Measurements from ENCODE around the gene VDAC2. TPM values are rescaled to one million over a fixed set of nuclear protein-coding genes. Genes with fewer than 3 reads are reported as not detected.

The VDAC2 gene
- polyA plus RNA-seq, 1 donor from 2014 or later: 291 TPM

- no peaks in the 10 kb centered on the region for H3F3A ChIP-seq (ENCODE audit: insufficient read depth, low read length, poor library complexity, severe bottlenecking)
- no peak overlapping the region for H3K4me2 ChIP-seq (ENCODE audit: low read length)
- TF ChIP-seq EP300 (conservative IDR thresholded peaks at IDR 0.05; ENCODE audit: poor library complexity, severe bottlenecking): no peak
- no peak for TF ChIP-seq POLR2AphosphoS5 (IDR thresholded peaks at IDR 0.05)
- TF ChIP-seq REST (IDR thresholded peaks at IDR 0.05; ENCODE audit: borderline replicate concordance): no peak
- TF ChIP-seq SMC3 (conservative IDR thresholded peaks at IDR 0.05; ENCODE audit: poor library complexity): no peak
- no peak for TF ChIP-seq EZH2 (IDR thresholded peaks at IDR 0.05; ENCODE audit: borderline replicate concordance, insufficient read depth, low read length, poor library complexity, severe bottlenecking)
- TF ChIP-seq MXI1 (conservative IDR thresholded peaks at IDR 0.05; ENCODE audit: poor library complexity, severe bottlenecking): no peak
- TF ChIP-seq CTCF (IDR thresholded peaks at IDR 0.05; ENCODE audit: poor library complexity, severe bottlenecking): no peak
- no peak for TF ChIP-seq RAD21 (conservative IDR thresholded peaks at IDR 0.05)
- TF ChIP-seq TAF1 (IDR thresholded peaks at IDR 0.05; ENCODE audit: low read depth): no peak
- no peaks in the 10 kb centered on the region for H3K79me2 ChIP-seq (replicated peaks; ENCODE audit: insufficient read depth, low read length)
- H3K9me3 ChIP-seq (ENCODE audit: low read length): no peaks in the 10 kb centered on the region
- no peak overlapping the region for H2AFZ ChIP-seq (ENCODE audit: low read depth, low read length)
- no peaks in the 10 kb centered on the region for H3K27me3 ChIP-seq (ENCODE audit: insufficient read depth, low read depth, low read length)
- H3K9ac ChIP-seq (ENCODE audit: low read length): no peak overlapping the region
- H3K36me3 ChIP-seq (ENCODE audit: insufficient read depth, low read length): no peaks in the 10 kb centered on the region
- H4K20me1 ChIP-seq (ENCODE audit: insufficient read depth): no peaks in the 10 kb centered on the region
- H3K9me2 ChIP-seq (ENCODE audit: insufficient read depth, low read length): no peaks in the 10 kb centered on the region
- no peak overlapping the region for H3K4me3 ChIP-seq (ENCODE audit: low read length)
- no peak overlapping the region for H3K27ac ChIP-seq (ENCODE audit: low read length)
These were observed 44.1 kb downstream of the VDAC2 start for GRCh38 chr10:75254739-75255138.

GRCh38 chr10:75260990-75261389 lies 50.4 kb downstream of the VDAC2 start:
- Histone ChIP-seq H4K20me1 (ENCODE audit: insufficient read depth) (no peaks in the 10 kb centered on the region), H2AFZ (ENCODE audit: low read depth, low read length) (no peak overlapping the region), H3K4me2 (ENCODE audit: low read length) (no peak overlapping the region), H3K9me2 (ENCODE audit: insufficient read depth, low read length) (no peaks in the 10 kb centered on the region), H3K4me3 (ENCODE audit: low read length) (no peak overlapping the region), H3K9ac (ENCODE audit: low read length) (no peak overlapping the region), H3K9me3 (ENCODE audit: low read length) (no peaks in the 10 kb centered on the region), H3K27ac (ENCODE audit: low read length) (no peak overlapping the region), H3K27me3 (ENCODE audit: insufficient read depth, low read depth, low read length) (no peaks in the 10 kb centered on the region), H3F3A (ENCODE audit: insufficient read depth, low read length, poor library complexity, severe bottlenecking) (no peaks in the 10 kb centered on the region), H3K79me2 (replicated peaks; ENCODE audit: insufficient read depth, low read length) (no peaks in the 10 kb centered on the region), H3K36me3 (ENCODE audit: insufficient read depth, low read length) (no peaks in the 10 kb centered on the region)
- TF ChIP-seq RAD21 (conservative IDR thresholded peaks at IDR 0.05) (no peak), SMC3 (conservative IDR thresholded peaks at IDR 0.05; ENCODE audit: poor library complexity) (no peak), POLR2AphosphoS5 (IDR thresholded peaks at IDR 0.05) (no peak), MXI1 (conservative IDR thresholded peaks at IDR 0.05; ENCODE audit: poor library complexity, severe bottlenecking) (no peak), REST (IDR thresholded peaks at IDR 0.05; ENCODE audit: borderline replicate concordance) (no peak), CTCF (IDR thresholded peaks at IDR 0.05; ENCODE audit: poor library complexity, severe bottlenecking) (no peak), TAF1 (IDR thresholded peaks at IDR 0.05; ENCODE audit: low read depth) (no peak), EZH2 (IDR thresholded peaks at IDR 0.05; ENCODE audit: borderline replicate concordance, insufficient read depth, low read length, poor library complexity, severe bottlenecking) (no peak), EP300 (conservative IDR thresholded peaks at IDR 0.05; ENCODE audit: poor library complexity, severe bottlenecking) (no peak)

Measured in neural cell (in vitro differentiated cells).